HG03175 (cell line): ENCODE measurements around the gene EML6.

Source experiments
- ATAC-seq: cut with Tn5 transposase; IDR thresholded peaks from one replicate; pipeline ENCODE4 v1.9.1; 2021; ENCODE audit warnings: mild to moderate bottlenecking, moderate library complexity; ENCODE audit not compliant: unreplicated experiment

EML6 gene

DNA sequence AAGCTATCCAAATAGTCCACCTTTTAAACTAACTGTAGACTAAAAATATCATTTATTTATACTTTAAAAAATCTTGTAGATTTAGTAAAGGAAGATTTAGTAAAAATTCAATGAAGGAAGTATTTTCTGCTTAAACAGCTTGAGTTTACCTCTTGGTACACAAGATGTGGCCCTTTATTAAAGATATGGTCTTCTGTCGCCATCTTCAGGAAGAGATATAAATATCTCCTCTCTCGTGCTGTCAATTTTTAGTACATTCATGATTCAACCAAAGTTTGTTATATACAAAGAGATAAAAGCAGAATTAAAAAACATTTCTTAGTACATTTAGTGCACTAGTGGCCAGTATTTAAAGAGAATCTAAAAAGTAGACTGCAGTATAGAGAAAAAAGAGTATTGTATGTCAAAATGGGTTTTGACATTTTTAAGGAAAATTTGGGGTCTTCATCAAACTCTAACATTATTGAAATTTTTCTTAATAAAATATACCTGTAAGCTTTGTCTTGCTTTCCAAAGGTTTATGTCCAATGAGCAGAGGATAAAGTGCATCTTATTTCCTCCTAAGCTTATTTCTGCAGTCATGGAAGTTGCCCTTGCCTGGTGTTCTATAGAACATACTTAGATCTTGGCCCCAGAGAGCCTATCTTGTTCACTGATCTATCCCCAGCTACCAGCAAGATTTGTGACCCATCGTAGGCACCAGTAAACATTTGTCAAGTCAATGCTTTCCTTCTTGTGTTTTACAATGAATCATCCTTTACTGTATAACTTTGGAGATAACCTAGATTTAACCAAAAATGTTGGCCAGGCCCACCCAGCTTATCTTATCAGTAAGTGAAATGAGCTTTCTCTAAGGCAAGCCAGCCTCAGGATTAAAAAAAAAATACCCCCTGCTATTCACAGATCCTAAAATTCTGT, 18.5 kb upstream of the EML6 start:
- no peak for ATAC-seq

DNA sequence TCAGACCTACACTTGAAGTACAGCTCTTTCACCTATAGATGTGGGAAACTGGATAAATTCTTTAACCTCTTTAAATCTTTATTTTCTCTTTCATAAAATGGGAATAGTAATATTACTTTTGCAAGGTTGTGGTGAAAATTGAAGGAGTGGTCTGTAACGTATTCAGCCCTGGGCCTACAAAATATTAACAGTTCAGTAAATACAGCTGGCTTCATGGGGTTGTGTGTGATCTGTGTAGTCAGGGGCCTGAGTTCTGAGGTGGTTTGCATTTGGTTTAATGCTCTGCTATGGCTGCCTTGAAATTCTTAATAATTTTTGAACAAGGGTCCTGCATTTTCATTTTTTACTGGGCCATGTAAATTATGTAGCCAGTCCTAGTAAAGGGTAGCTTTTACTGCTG, 16.8 kb upstream of the EML6 start:
- ATAC-seq = no peak

DNA sequence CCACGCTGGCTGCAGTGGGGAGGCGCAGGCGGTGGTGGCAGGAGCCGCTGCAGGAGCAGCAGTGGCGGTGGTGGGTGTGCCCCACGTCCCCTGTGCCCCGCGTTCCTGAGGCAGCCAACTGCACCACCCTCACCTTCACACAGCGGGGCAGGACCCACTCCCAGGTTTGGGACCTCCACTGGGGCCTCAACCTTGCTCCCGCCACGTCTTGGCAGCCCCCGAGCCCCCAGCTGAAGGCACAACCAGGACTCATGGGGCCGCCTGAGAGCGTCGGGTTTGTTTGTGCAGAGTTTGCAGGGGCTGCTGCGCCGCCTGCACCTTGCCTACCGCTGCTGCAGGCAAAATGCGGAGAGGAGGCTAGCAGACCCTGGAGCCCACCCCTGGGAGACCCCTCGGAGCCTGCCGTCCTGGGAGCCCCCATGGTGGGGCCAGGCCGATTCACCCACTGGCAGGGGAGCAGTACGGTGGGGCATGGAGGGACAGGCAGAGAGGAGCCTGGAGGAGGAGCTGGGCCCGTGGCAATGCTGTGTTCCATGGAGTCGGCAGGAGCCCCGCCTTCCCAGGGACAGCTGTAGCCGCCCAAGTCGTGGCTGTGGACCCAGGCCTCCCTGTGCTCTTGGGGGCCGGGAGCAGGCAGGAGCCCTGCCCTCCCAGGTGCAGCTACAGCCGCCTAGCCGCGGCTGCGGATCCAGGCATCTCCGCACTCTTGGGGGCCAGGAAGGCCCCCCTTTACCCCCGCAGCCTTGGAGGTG, 14.7 kb upstream of the EML6 start:
- no peak for ATAC-seq

DNA sequence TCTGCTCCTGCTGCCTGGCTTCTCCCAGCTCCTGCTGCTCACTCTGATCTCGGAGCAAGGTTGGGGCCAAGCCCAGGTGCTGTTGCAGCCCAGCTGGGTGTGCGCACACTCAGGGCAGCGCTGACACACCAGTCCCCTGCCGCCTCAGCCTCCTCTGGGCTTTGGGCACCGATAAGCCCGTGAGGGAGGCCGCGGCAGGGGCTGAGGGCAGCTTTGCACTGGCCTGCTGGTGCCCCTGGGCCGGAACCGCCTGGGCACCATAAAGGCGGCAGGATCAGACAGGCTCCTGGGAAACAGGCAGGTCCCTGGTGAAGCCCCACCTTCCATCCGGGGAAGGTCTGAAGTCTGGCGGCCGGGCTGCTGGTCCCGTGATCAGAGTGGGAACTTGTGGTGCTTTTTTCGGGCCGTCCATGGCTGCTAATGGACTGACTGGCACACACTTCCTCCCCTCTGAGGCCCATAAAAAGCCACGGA, 14.1 kb upstream of the EML6 start:
- no peak for ATAC-seq

DNA sequence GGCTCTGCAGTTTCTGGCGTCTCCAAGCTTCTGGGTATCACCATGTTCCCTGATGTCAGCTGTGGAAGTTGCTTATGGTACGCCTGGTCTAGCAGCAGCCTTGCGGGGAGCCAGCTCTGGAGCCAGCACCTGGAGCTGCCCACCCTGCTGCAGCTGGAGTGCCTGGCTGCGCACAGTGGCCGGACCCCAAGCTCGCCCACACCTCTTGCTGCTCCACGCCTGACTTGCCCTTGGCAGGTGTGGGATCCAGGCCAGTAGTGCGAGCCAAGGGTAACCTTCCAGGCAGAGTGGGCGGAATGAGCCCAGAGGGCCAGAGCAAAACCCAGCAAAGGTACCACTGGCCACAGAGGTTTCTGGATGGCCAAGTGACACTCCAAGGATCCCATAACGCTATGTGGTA, 13.2 kb upstream of the EML6 start:
- ATAC-seq = no peak

DNA sequence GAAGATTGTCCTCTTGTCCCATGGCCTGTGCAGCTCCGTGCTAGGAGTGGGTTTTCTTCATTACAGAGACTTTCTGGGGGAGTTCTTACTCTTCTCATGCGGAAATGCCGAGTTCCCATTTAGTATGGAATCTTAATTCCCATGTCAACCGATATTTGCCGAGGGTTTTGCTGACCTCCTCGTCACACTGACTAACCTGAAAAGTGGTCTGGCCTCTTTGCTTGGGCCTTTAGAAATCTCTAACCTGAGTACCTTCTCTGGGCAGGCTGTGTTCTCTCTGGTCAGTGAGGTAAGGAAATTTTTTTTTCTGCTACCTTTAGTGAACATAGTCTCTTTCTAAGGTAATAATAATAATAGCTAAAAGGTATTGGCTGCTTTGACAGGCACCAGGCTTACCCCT, 10.9 kb upstream of the EML6 start:
- ATAC-seq = no peak

DNA sequence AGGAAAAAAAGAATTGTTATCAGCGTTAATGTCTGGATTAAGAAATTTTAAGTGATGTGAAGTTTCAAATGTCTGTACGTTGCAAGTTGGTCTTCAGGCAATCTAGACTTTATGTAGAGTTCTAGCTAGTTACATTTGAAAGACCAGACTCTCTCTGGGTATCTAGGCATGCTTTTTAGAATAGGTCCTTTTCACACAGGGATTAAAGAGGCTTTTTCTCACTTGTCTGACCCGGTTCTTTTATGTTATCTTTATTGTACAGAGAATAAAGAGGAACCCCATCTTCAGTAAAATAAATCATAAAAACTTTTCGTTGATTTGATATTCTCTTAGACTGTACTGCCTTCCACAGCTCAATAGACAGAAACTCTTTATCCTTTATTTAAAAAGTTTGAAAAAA, 8.5 kb upstream of the EML6 start:
- ATAC-seq = no peak

DNA sequence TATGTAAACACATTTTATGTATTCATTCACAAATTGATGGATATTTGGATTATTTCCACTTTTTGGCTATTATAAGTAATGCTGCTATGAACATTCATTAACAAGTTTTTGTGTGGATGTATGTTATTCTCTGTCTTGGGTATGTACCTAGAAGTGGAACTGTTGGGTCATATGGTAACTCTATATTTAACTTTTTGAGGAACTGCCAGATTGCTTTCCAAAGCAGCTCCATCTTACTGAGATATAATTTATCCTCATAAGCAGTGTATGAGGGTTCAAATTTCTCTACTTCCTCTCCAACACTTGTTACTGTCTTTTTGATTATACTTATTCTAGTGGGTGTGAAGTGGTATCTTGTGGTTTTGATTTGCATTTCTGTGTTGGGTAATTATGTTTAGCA, 7.1 kb upstream of the EML6 start:
- no peak for ATAC-seq

DNA sequence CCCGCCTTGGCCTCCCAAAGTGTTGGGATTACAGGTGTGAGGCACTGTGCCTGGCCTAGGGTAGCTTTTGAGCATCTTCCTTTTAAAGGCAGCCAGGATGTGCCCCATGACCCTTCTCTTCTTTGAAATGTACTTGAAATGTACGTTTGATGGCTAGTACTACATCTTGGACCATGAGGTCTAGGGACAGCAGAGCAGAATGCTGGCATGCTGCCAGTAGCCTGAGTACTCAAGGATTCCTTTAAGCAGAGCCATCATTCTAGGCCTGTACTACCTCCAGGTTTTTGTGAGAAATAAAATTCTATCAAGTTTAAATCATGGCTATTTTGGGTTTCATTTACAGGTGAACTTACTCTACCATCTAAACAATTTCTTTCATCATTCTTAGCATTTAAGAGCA, 2.9 kb upstream of the EML6 start:
- no peak for ATAC-seq

DNA sequence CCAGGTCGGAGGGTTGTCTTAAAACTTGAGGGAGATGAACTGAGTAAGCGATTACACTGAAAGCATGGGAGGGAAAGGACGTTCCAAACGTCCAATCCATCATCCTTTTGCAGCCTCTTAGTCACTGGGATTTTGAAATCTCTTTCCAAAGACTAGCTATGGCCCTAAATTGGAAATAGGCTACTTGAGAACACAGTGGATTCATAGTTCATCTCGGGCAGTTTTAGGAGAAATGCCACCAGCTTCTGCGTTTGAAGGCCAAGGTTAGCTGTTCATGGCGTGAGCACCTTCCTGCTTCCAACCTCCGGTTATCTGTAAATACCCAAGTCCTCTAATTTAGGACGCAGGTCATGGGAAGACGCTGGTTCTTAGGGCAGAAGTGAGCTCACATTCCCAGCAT, 821 bp upstream of the EML6 start:
- ATAC-seq = no peak

DNA sequence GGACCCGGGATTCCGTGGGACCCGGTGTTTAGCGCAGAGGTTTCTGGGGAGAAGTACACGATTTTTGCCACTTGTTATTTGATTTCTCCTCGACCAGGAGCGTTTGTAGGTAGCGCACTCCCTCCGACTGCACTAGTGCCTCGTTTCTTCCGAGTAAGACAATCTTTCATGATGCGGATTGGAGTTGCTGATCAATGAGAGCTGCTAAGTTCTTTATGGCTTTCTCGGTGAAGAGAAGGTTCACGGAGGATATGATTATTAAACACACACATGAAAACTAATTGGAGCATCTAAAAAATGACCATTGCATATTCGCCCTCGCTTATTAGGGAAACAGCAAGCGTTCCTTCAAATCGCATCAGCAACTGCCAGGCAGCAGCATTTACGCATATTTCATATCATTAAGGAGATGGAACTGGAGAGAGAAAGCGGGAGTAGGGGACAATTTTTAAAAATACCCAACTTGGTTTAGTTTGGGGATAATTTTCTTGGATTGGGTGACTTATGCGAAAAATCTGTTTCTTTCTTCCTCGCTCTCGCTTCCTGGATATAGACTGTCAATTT, 616 bp downstream of the EML6 start:
- no peak for ATAC-seq

DNA sequence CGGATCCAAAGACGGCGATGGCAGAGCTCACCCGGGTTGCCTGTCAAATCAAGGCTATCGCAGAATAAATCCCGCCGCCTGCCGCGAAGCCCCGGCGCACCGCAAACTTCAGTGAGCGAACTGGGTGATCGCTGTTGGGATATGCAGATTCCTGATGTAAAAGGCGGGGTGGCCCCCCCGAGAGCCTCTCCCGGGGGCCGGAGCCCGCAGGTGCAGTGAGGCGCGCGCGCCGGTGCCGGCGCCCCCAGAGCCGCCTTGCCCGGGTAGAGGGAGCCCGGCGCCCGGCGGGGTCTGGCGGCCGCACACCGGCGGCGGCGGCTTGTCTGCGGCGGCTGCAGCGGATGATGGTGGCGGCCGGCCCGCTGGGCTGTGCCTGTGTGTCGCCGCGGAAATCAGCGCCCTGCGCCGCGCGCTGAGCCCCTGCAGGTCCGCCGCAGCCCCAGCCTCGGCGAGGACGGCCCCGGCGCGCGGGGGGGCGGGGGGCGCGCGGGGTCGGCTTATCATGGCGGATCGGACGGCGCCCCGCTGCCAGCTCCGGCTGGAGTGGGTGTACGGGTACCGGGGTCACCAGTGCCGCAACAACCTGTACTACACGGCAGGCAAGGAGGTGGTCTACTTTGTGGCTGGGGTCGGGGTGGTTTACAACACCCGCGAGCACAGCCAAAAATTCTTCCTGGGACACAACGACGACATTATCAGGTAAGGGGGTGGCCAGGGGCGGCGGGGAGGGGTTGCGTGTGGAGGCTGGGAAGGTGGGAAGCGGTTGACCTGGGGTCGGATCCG, 1.3 kb downstream of the EML6 start:
- no peak for ATAC-seq

DNA sequence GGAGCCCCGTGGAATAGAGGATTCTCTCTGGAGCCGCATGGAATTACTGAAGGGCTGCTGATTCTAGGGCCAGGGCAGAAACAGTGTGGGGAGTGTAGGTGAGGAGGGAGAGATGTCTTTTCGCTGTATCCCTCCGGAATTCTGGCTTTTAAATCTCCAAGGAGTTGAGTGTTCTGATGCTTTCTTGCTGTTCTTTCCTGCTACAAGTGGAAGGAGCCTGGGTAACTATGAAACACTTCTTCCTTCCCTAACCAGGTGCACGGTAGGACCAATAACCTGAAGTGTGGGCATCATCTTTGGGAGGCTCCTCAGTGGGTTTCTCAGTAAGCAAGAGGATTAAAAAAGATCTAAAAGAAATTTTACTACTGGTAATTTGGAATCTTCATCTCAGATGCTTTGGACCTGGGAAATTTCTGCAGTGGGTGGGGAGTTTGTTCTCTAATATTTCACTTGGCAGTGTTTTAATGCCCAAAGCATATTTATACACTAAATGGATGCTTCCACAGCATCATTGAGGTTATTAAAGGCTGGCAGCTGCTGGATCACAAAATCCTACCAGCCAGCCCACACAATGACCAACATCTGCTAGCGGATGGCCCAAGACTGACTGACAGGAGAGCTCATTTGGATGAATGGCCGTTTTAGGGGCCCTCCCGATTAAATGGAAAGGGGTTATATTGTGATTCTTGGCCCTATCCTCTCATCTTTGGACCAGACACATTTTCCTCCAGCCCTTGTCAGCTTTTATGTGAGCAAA, 2.1 kb downstream of the EML6 start:
- ATAC-seq = no peak

DNA sequence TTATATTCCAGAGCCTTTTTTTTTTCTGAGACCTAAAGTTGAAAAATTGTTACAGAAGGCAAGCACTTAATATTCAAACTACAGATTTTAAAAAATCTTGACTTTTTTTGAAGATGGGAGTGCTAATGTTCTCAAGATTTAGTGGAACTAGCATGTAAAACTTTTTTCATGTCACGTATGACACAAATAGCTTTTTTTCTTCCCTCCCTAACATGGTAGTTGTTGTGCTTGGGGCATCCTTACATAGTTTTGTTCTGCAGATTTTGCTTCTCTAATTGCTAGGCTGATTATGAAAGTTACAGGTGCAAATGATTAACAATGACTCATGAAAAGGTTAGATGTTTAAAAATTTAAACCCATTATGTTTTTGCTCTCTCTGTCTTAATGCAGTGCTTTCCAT, 3.0 kb downstream of the EML6 start:
- no peak for ATAC-seq

DNA sequence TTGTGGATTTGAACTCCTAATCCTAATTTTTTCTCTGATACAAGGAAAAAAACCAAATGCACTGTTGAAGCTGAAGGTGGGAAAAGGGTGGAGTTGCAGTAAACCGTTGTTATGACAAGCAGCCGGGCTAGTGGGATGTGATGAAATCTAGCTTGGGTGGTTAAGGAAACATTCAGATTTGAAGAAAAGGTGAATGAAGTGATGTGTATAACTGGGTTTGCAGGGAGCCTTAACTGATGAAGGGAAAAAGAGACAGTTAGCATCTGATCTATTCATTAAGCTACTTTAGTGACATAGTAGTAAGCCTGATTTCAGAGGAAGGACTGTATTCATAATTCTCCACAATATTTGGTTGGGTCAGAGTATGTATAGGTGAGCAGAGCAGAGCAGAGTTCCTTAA, 3.5 kb downstream of the EML6 start:
- ATAC-seq = no peak

DNA sequence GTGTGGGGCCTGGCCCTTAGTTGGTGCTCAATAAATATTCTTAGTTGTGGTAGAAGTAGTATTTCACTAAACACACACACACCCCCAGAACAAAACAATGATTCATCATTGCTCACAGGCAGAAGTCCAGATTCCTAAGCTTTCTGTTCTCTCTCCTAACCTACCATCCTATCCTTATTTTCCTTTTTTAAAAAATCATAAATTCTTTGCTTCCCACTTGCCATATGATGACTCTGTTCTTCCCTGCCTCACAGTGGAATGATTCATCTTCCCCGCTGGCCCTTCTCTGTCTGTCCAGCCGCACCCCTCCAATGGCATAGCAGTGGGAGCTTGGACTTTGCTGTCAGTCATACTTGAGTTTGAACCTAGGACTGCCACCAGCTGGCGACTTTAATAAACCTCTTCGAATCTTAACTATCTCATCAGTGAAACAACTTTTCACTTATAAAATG, 5.2 kb downstream of the EML6 start:
- no peak for ATAC-seq

DNA sequence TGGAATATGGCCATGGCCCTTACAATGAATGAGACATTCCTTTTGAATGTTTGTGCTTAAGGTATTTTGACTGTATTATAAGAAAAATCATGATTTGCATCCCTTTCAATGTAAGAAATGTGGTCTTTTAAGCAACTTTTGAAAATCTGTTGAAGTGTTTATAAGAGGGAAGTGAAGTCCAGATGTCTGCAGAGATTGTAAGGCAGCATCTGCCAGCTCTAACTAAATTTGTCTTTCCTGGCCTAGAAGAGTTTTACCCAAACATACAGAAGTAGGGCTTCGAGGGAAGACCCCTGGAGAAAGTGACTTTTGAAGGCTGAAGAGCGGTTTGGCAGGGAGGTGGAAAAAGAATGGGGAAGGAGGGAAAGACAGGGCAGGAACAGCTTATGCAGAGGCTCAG, 12.2 kb downstream of the EML6 start:
- ATAC-seq = no peak

DNA sequence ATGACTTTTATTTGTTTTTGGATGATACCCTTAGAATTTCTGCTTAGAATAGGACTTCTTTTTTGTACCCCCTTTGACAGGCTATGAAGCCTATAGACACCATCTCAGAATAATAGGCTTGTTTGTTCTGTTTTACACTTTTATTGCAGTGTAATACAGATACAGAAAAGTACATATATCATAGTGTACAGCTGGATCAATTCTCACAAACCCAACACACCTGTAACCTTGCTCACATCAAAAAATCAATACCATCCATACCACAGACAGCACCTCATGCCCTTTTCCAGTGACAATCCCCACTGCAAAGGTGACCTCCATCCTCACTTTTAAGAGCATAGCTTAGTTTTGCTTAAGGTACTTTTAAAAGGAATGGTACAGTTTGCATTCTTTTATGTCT, 14.8 kb downstream of the EML6 start:
- no peak for ATAC-seq

DNA sequence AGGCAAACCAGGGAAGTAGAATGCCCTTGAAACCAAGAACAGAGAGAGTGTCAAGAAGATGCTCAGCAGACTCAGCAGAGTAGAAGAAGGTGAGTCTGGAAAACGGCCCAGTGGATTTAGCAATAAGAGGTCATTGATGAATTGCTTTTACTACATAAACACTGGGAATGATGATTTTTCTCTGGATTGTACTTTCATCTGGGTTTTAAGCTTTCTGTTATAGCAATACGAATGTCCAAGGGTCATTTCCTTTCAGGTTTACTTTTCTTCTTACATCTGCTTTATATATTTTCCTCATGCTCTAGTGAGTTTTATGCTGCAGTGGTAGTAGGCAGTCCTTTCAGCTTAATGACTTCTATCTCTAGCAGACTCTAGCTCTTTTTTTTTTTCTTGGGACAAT, 16.9 kb downstream of the EML6 start:
- no peak for ATAC-seq

DNA sequence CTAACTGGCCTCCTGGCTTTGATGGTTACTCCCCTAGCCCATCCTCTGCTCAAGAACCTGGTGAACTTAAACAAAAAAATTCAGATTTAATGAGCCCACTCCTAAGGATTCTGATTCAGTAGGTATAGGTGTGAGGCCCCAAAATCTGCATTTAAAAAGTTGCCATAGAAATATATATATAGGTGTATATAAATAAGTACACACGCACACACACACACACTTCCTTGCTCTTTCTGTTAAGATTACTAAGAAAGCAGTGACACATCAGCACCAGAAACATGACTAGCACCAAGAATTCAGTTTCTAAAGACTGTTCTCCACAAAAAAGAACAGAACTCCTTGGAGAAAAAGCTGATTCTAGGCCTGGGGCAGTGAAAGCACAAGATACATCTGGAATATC, 17.8 kb downstream of the EML6 start:
- no peak for ATAC-seq
